Measurements from ENCODE around the gene FAM50B.

The FAM50B gene

GRCh38 chr6:3865463-3865862 is 16.3 kb downstream of the FAM50B start:
- no peak for TF ChIP-seq EZH2phosphoT487 (IDR thresholded peaks at IDR 0.05; ENCODE audit: borderline replicate concordance)
- no peak for TF ChIP-seq CTCF (conservative IDR thresholded peaks at IDR 0.05; ENCODE audit: low read length)
- Histone ChIP-seq H3K9ac (ENCODE audit: low read depth, low read length, poor library complexity, severe bottlenecking) (no peak overlapping the region), H3K79me2 (ENCODE audit: insufficient read depth, low read length) (no peaks in the 10 kb centered on the region), H3K4me3 (ENCODE audit: low read length, poor library complexity, severe bottlenecking) (no peak overlapping the region), H4K20me1 (ENCODE audit: insufficient read depth, low read length, poor library complexity, severe bottlenecking) (no peaks in the 10 kb centered on the region), H3K27me3 (ENCODE audit: insufficient read depth, low read length, poor library complexity, severe bottlenecking) (no peaks in the 10 kb centered on the region), H3F3A (ENCODE audit: low read depth) (no peaks in the 10 kb centered on the region), H3K4me1 (ENCODE audit: insufficient read depth, low read length, poor library complexity, severe bottlenecking) (no peaks in the 10 kb centered on the region), H3K4me2 (ENCODE audit: low read depth, low read length, poor library complexity, severe bottlenecking) (no peak overlapping the region), H3K9me3 (ENCODE audit: insufficient read depth, low read depth, low read length) (no peaks in the 10 kb centered on the region), H2AFZ (ENCODE audit: low read length) (no peak overlapping the region), H3K36me3 (ENCODE audit: insufficient read depth, low read length) (no peaks in the 10 kb centered on the region), H3K9me2 (replicated peaks; ENCODE audit: low read depth, low read length) (no peaks in the 10 kb centered on the region)

- no peaks in the 10 kb centered on the region for H3K9me3 ChIP-seq (ENCODE audit: insufficient read depth, low read depth, low read length)
- no peaks in the 10 kb centered on the region for H3K9me2 ChIP-seq (replicated peaks; ENCODE audit: low read depth, low read length)
- H4K20me1 ChIP-seq (ENCODE audit: insufficient read depth, low read length, poor library complexity, severe bottlenecking), result no peaks in the 10 kb centered on the region
- TF ChIP-seq EZH2phosphoT487 (IDR thresholded peaks at IDR 0.05; ENCODE audit: borderline replicate concordance) (no peak), CTCF (conservative IDR thresholded peaks at IDR 0.05; ENCODE audit: low read length) (no peak)
- peak overlapping the region; percentile 75 for H2AFZ ChIP-seq (ENCODE audit: low read length)
- no peak overlapping the region for H3K4me2 ChIP-seq (ENCODE audit: low read depth, low read length, poor library complexity, severe bottlenecking)
- no peaks in the 10 kb centered on the region for H3F3A ChIP-seq (ENCODE audit: low read depth)
- no peaks in the 10 kb centered on the region for H3K4me1 ChIP-seq (ENCODE audit: insufficient read depth, low read length, poor library complexity, severe bottlenecking)
- no peak overlapping the region for H3K9ac ChIP-seq (ENCODE audit: low read depth, low read length, poor library complexity, severe bottlenecking)
- H3K27me3 ChIP-seq (ENCODE audit: insufficient read depth, low read length, poor library complexity, severe bottlenecking), result no peaks in the 10 kb centered on the region
- H3K4me3 ChIP-seq (ENCODE audit: low read length, poor library complexity, severe bottlenecking), result no peak overlapping the region
- H3K36me3 ChIP-seq (ENCODE audit: insufficient read depth, low read length), result no peaks in the 10 kb centered on the region
- no peaks in the 10 kb centered on the region for H3K79me2 ChIP-seq (ENCODE audit: insufficient read depth, low read length)
Observed at GRCh38 chr6:3867641-3868502, 18.7 kb downstream of the FAM50B start.

GRCh38 chr6:3868544-3868943 is 19.4 kb downstream of the FAM50B start:
- H3K4me3 ChIP-seq (ENCODE audit: low read length, poor library complexity, severe bottlenecking), result no peak overlapping the region
- H3K9ac ChIP-seq (ENCODE audit: low read depth, low read length, poor library complexity, severe bottlenecking), result no peak overlapping the region
- no peaks in the 10 kb centered on the region for H3K4me1 ChIP-seq (ENCODE audit: insufficient read depth, low read length, poor library complexity, severe bottlenecking)
- TF ChIP-seq CTCF (conservative IDR thresholded peaks at IDR 0.05; ENCODE audit: low read length), result no peak
- TF ChIP-seq EZH2phosphoT487 (IDR thresholded peaks at IDR 0.05; ENCODE audit: borderline replicate concordance), result no peak
- no peaks in the 10 kb centered on the region for H3K27me3 ChIP-seq (ENCODE audit: insufficient read depth, low read length, poor library complexity, severe bottlenecking)
- no peaks in the 10 kb centered on the region for H3K9me2 ChIP-seq (replicated peaks; ENCODE audit: low read depth, low read length)
- peak overlapping the region; percentile 75 for H2AFZ ChIP-seq (ENCODE audit: low read length)
- no peaks in the 10 kb centered on the region for H3K79me2 ChIP-seq (ENCODE audit: insufficient read depth, low read length)
- H3K9me3 ChIP-seq (ENCODE audit: insufficient read depth, low read depth, low read length), result no peaks in the 10 kb centered on the region
- no peaks in the 10 kb centered on the region for H3F3A ChIP-seq (ENCODE audit: low read depth)
- no peaks in the 10 kb centered on the region for H4K20me1 ChIP-seq (ENCODE audit: insufficient read depth, low read length, poor library complexity, severe bottlenecking)
- H3K4me2 ChIP-seq (ENCODE audit: low read depth, low read length, poor library complexity, severe bottlenecking), result no peak overlapping the region
- no peaks in the 10 kb centered on the region for H3K36me3 ChIP-seq (ENCODE audit: insufficient read depth, low read length)
